IMR-90 (cell line): Measurements from ENCODE around the gene ITGB1BP1. TPM values are rescaled to one million over a fixed set of nuclear protein-coding genes. Genes with fewer than 3 reads are reported as not detected.

Experiments used
- ATAC-seq: fragments of 200-7000 bp; cut with Tn5 transposase; 2 replicates; pipeline ENCODE4 v1.9.1; 2020; ENCODE audit warnings: low read depth, mild to moderate bottlenecking, moderate library complexity
- BruUV-seq: library from RNA; stranded (reverse); fragments of 400-500 nt; replicated peaks from 2 replicates; lab custom pipeline; 2021; lab: Mats Ljungman, UMichigan
- CTCF ChIA-PET: fragments of 300-600 bp; formaldehyde crosslinking; extraction: SDS; loops from one replicate; lab custom pipeline; 2021; ENCODE audit warnings: antibody characterized with exemption; lab: Yijun Ruan, JAX
- POLR2A ChIA-PET: fragments of 300-600 bp; sonication (Branson Sonifier 250); formaldehyde crosslinking; loops from one replicate; lab custom pipeline; 2022; ENCODE audit warnings: antibody characterized with exemption; ENCODE audit not compliant: unreplicated experiment; lab: Charles Lee
- DNase-seq: peaks from one replicate; pipeline ENCODE4 v3.0.0; 2013
- H2AFZ ChIP-seq: replicated peaks from 2 replicates; pipeline ENCODE3; 2013; ENCODE audit warnings: low read length, mild to moderate bottlenecking; ENCODE audit not compliant: poor library complexity
- H2AK5ac ChIP-seq: 2 replicates; pipeline ENCODE4 v1.6.1; 2013; ENCODE audit warnings: low read depth, low read length, inconsistent platforms
- H2AK9ac ChIP-seq: replicated peaks from 2 replicates; pipeline ENCODE3; 2013; ENCODE audit warnings: mild to moderate bottlenecking, low read depth, low read length, moderate library complexity; ENCODE audit not compliant: poor library complexity
- H2BK120ac ChIP-seq: 2 replicates; pipeline ENCODE4 v1.6.1; 2013; ENCODE audit warnings: low read depth, low read length, inconsistent platforms
- H2BK15ac ChIP-seq: 3 replicates; pipeline ENCODE4 v1.6.1; 2013; ENCODE audit warnings: low read depth, low read length, inconsistent platforms
- H2BK20ac ChIP-seq: 2 replicates; pipeline ENCODE4 v1.6.1; 2013; ENCODE audit warnings: low read depth, mild to moderate bottlenecking, inconsistent platforms, low read length, moderate library complexity
- H2BK5ac ChIP-seq: 2 replicates; pipeline ENCODE4 v1.6.1; 2013; ENCODE audit warnings: mild to moderate bottlenecking, low read depth, low read length, inconsistent platforms; ENCODE audit not compliant: poor library complexity, severe bottlenecking
- H3K14ac ChIP-seq: replicated peaks from 2 replicates; pipeline ENCODE4 v1.6.1; 2013; ENCODE audit warnings: low read depth, low read length, inconsistent platforms
- H3K18ac ChIP-seq: 2 replicates; pipeline ENCODE4 v1.6.1; 2013; ENCODE audit warnings: low read depth, low read length, control low read depth
- H3K23ac ChIP-seq: 2 replicates; pipeline ENCODE4 v1.6.1; 2013; ENCODE audit warnings: low read depth, low read length, inconsistent platforms
- H3K27ac ChIP-seq: 2 replicates; pipeline ENCODE4 v1.5.1; 2013; ENCODE audit warnings: mild to moderate bottlenecking, control low read depth, low read length; ENCODE audit not compliant: insufficient read depth
- H3K27me3 ChIP-seq: 2 replicates; pipeline ENCODE4 v1.6.1; 2013; ENCODE audit warnings: low read length; ENCODE audit not compliant: control insufficient read depth, insufficient read depth
- H3K36me3 ChIP-seq: 2 replicates; pipeline ENCODE4 v1.6.1; 2013; ENCODE audit warnings: low read length, mixed read lengths; ENCODE audit not compliant: control insufficient read depth, insufficient read depth
- H3K4ac ChIP-seq: 2 replicates; pipeline ENCODE4 v1.6.1; 2013; ENCODE audit warnings: low read depth, low read length, inconsistent platforms
- H3K4me1 ChIP-seq: 2 replicates; pipeline ENCODE4 v1.6.1; 2013; ENCODE audit warnings: low read length, mixed read lengths; ENCODE audit not compliant: control insufficient read depth, insufficient read depth
- H3K4me2 ChIP-seq: 2 replicates; pipeline ENCODE4 v1.6.1; 2013; ENCODE audit warnings: low read depth, mild to moderate bottlenecking, control low read depth, low read length, moderate library complexity
- H3K4me3 ChIP-seq: 2 replicates; pipeline ENCODE4 v1.5.1; 2013; ENCODE audit warnings: low read depth, mild to moderate bottlenecking, control low read depth, low read length, moderate library complexity; ENCODE audit not compliant: insufficient read depth
- H3K56ac ChIP-seq: 2 replicates; pipeline ENCODE4 v1.6.1; 2013; ENCODE audit warnings: low read length, inconsistent platforms; ENCODE audit not compliant: insufficient read depth; ENCODE audit errors: extremely low read depth
- H3K79me1 ChIP-seq, 2 experiments: 2 replicates each; pipeline ENCODE4 v1.6.1; 2013; ENCODE audit warnings: low read length in 2 of 2, inconsistent platforms in 1 of 2, low read depth in 1 of 2
- H3K9ac ChIP-seq: 2 replicates; pipeline ENCODE4 v1.6.1; 2013; ENCODE audit warnings: low read depth, low read length, control low read depth
- H3K9me1 ChIP-seq: 2 replicates; pipeline ENCODE4 v1.6.1; 2013; ENCODE audit warnings: low read length, inconsistent platforms; ENCODE audit not compliant: insufficient read depth
- H3K9me3 ChIP-seq: 2 replicates; pipeline ENCODE4 v1.6.1; 2013; ENCODE audit warnings: low read length; ENCODE audit not compliant: control insufficient read depth, insufficient read depth
- H4K20me1 ChIP-seq: 2 replicates; pipeline ENCODE4 v1.6.1; 2013; ENCODE audit warnings: low read length, inconsistent platforms; ENCODE audit not compliant: insufficient read depth
- H4K5ac ChIP-seq: 2 replicates; pipeline ENCODE4 v1.6.1; 2013; ENCODE audit warnings: mild to moderate bottlenecking, low read depth, low read length, control low read depth
- H4K8ac ChIP-seq, 2 experiments: 2 replicates each; pipeline ENCODE4 v1.6.1; 2013; ENCODE audit warnings: low read depth in 2 of 2, low read length in 2 of 2, control low read depth in 1 of 2, inconsistent platforms in 1 of 2
- H4K91ac ChIP-seq: 2 replicates; pipeline ENCODE4 v1.6.1; 2013; ENCODE audit warnings: low read depth, low read length, inconsistent platforms; ENCODE audit not compliant: insufficient read depth
- BHLHE40 ChIP-seq: fragments of 150-350 bp; IDR thresholded peaks from 2 replicates; pipeline ENCODE4 v1.6.1; 2016; ENCODE audit warnings: mild to moderate bottlenecking, low read depth, low read length
- CEBPB ChIP-seq: IDR thresholded peaks from 2 replicates; pipeline ENCODE4 v1.6.1; 2012; ENCODE audit warnings: low read depth, low read length, improper control_type of control experiment
- CHD1 ChIP-seq: IDR thresholded peaks from 2 replicates; pipeline ENCODE4 v1.6.1; 2012; ENCODE audit warnings: low read depth, low read length, improper control_type of control experiment
- CTCF ChIP-seq: conservative IDR thresholded peaks from 2 replicates; pipeline ENCODE4 v1.5.1; 2012; ENCODE audit warnings: mild to moderate bottlenecking, low read depth, low read length, improper control_type of control experiment
- ELK1 ChIP-seq: fragments of 150-350 bp; IDR thresholded peaks from 2 replicates; pipeline ENCODE4 v1.6.1; 2016; ENCODE audit warnings: low read depth, mild to moderate bottlenecking, low read length, moderate library complexity, borderline replicate concordance
- FOS ChIP-seq: fragments of 150-350 bp; IDR thresholded peaks from 2 replicates; pipeline ENCODE4 v1.6.1; 2016; ENCODE audit warnings: low read depth, low read length
- MAFK ChIP-seq: IDR thresholded peaks from 2 replicates; pipeline ENCODE4 v1.6.1; 2012; ENCODE audit warnings: low read depth, low read length, improper control_type of control experiment
- MAZ ChIP-seq: IDR thresholded peaks from 2 replicates; pipeline ENCODE4 v1.6.1; 2012; ENCODE audit warnings: low read depth, mild to moderate bottlenecking, low read length, improper control_type of control experiment, moderate library complexity, borderline replicate concordance
- MXI1 ChIP-seq: IDR thresholded peaks from 2 replicates; pipeline ENCODE4 v1.6.1; 2012; ENCODE audit warnings: low read depth, mild to moderate bottlenecking, low read length, moderate library complexity, borderline replicate concordance
- NFE2L2 ChIP-seq: fragments of 150-350 bp; IDR thresholded peaks from 2 replicates; pipeline ENCODE4 v1.6.1; 2016; ENCODE audit warnings: low read depth, mild to moderate bottlenecking, low read length
- POLR2A ChIP-seq: IDR thresholded peaks from 2 replicates; pipeline ENCODE4 v1.6.1; 2012; ENCODE audit warnings: mild to moderate bottlenecking, low read depth, low read length
- RAD21 ChIP-seq: IDR thresholded peaks from 2 replicates; pipeline ENCODE4 v1.6.1; 2012; ENCODE audit warnings: low read length, improper control_type of control experiment
- RCOR1 ChIP-seq: IDR thresholded peaks from 2 replicates; pipeline ENCODE4 v1.6.1; 2012; ENCODE audit warnings: mild to moderate bottlenecking, low read length, improper control_type of control experiment; ENCODE audit not compliant: insufficient replicate concordance
- RFX5 ChIP-seq: IDR thresholded peaks from 2 replicates; pipeline ENCODE4 v1.8.0; 2012; ENCODE audit warnings: low read depth, mild to moderate bottlenecking, low read length, moderate library complexity
- SMC3 ChIP-seq: fragments of 150-350 bp; IDR thresholded peaks from 2 replicates; pipeline ENCODE4 v1.6.1; 2016; ENCODE audit warnings: low read depth, mild to moderate bottlenecking, antibody characterized with exemption, low read length, moderate library complexity
- USF2 ChIP-seq: fragments of 150-350 bp; IDR thresholded peaks from 2 replicates; pipeline ENCODE4 v1.6.1; 2017; ENCODE audit warnings: mild to moderate bottlenecking, antibody characterized with exemption, low read length, low read depth
- WGBS, 2 experiments: methylation state at CpG; one replicate each; pipeline versions ENCODE4 v1.1.5 to v1.1.7; 2013; ENCODE audit warnings: missing lambda C conversion rate in 2 of 2; ENCODE audit not compliant: insufficient read length in 1 of 2; ENCODE audit errors: extremely low coverage in 2 of 2; 5-methylcytosine and 5-hydroxymethylcytosine counted together
- dilution Hi-C: fragments of 300-500 bp; cut with HindIII; formaldehyde crosslinking; loops from one replicate; pipeline ENCODE4 v1.14.3; 2018; ENCODE audit warnings: low sequenced_read_pairs; ENCODE audit not compliant: unreplicated experiment
- in situ Hi-C: fragments of 300-500 bp; cut with MboI; formaldehyde crosslinking; loops from 3 replicates; pipeline ENCODE4 v1.14.3; 2019; ENCODE audit warnings: low sequenced_read_pairs, inconsistent platforms, mixed read lengths
- intact Hi-C: fragments of 100-400 bp; cut with micrococcal nuclease; formaldehyde crosslinking; loops from 2 replicates; pipeline ENCODE4 v1.10.0; 2022
- polyA plus RNA-seq, 3 experiments: library from polyadenylated mRNA; depleted of rRNA; stranded (reverse); fragments of >200 nt; gene quantifications; 2 replicates each; pipeline ENCODE4 v1.2.3, GENCODE V29; 2012; ENCODE audit warnings: low replicate concordance in 1 of 3
- total RNA-seq: library from RNA; depleted of rRNA; stranded (reverse); fragments of >200 nt; gene quantifications from 2 replicates; pipeline ENCODE4 v1.2.3, GENCODE V29; 2012

Gene ITGB1BP1
- total and polyA plus RNA-seq, 2 of the 4 experiments (the other 2 are of a cell fraction), result 48.6 to 88.1 TPM

DNA sequence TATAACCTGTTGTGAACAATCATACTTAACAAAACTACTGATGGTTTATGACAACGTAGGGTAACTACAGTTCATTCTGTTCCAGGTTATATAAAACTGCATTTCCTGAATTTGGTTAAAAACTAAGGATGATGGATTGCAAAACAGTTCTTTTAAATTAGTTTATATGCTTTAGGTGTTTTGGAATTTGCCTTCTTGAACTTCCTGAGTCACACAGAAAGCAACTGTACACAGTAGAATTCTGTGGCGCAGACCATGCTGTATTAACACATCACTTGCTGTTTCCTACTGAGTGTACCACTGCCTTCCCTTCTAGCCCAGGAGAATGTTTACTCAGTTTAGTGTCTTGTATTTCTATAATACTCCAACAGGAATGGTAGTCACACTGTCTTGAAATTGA lies 19.4 kb downstream of the ITGB1BP1 start:
- ATAC-seq (peak; percentile 82), DNase-seq (peak; percentile 83)
- Histone ChIP-seq H3K9me1 (peaks cover 29% of the 10 kb centered on the region), H3K23ac (no peak overlapping the region), H3K9ac (no peak overlapping the region), H2AK9ac (no peak overlapping the region), H4K20me1 (peaks cover 25% of the 10 kb centered on the region), H3K27ac (peak overlapping the region; percentile 24; the same call in 1 of the 2 replicates), H3K14ac (no peak overlapping the region), H3K4ac (no peak overlapping the region), H4K5ac (no peak overlapping the region), H2BK120ac (no peak overlapping the region), H3K79me1 (peaks cover 8 to 54% of the 10 kb centered on the region in 2 experiments), H2BK15ac (no peak overlapping the region), H3K9me3 (no peaks in the 10 kb centered on the region), H3K4me3 (no peak overlapping the region), H2BK20ac (no peak overlapping the region), H4K8ac (no peak overlapping the region), H4K91ac (no peak overlapping the region), H2AK5ac (no peak overlapping the region), H3K4me2 (peak overlapping the region; percentile 67; the same call in 1 of the 2 replicates), H3K18ac (peak overlapping the region; percentile 9; the same call in 1 of the 2 replicates), H3K56ac (no peak overlapping the region), H3K4me1 (peaks cover 31% of the 10 kb centered on the region), H2BK5ac (peak overlapping the region; percentile 86), H2AFZ (no peak overlapping the region), H3K36me3 (peaks cover 36% of the 10 kb centered on the region), H3K27me3 (no peaks in the 10 kb centered on the region)
- intact Hi-C loops, result no loop called here
- dilution Hi-C loops, result no loop called here
- BruUV-seq, result TSS peak; percentile 75
- in situ Hi-C loops, result no loop called here
- TF ChIP-seq RAD21, result no peak
- TF ChIP-seq USF2, result no peak
- no peak for TF ChIP-seq CTCF
- no peak for TF ChIP-seq POLR2A
- TF ChIP-seq FOS, result peak; percentile 62; the same call in 1 of the 2 replicates
- TF ChIP-seq CHD1, result no peak
- no peak for TF ChIP-seq NFE2L2
- no peak for TF ChIP-seq SMC3
- peak; percentile 81 for TF ChIP-seq CEBPB
- no peak for TF ChIP-seq MAFK
- no peak for TF ChIP-seq RFX5
- TF ChIP-seq RCOR1, result no peak
- TF ChIP-seq BHLHE40, result no peak
- no peak for TF ChIP-seq ELK1
- TF ChIP-seq MXI1, result no peak
- TF ChIP-seq MAZ, result no peak
- POLR2A ChIA-PET, result interaction anchor here (0.6 kb wide), 1 partner anchor 195 kb away, joined by 3 read pairs; no protein-coding TSS in a partner anchor
- CTCF ChIA-PET, result no interaction called here
- WGBS, 2 experiments, result no CpG with 5 or more reads among the region's 2 CpGs
